Erythroblast (primary cell): ENCODE measurements around the gene MAP4K2.

ENCODE experiments used
- GATA1 ChIP-seq: IDR thresholded peaks from 2 replicates; pipeline ENCODE4 v1.6.1; 2011; ENCODE audit warnings: low read depth, mild to moderate bottlenecking, control low read depth, low read length, moderate library complexity
- POLR2A ChIP-seq: IDR thresholded peaks from 2 replicates; pipeline ENCODE4 v1.6.1; 2011; ENCODE audit warnings: mild to moderate bottlenecking, low read length

DNA sequence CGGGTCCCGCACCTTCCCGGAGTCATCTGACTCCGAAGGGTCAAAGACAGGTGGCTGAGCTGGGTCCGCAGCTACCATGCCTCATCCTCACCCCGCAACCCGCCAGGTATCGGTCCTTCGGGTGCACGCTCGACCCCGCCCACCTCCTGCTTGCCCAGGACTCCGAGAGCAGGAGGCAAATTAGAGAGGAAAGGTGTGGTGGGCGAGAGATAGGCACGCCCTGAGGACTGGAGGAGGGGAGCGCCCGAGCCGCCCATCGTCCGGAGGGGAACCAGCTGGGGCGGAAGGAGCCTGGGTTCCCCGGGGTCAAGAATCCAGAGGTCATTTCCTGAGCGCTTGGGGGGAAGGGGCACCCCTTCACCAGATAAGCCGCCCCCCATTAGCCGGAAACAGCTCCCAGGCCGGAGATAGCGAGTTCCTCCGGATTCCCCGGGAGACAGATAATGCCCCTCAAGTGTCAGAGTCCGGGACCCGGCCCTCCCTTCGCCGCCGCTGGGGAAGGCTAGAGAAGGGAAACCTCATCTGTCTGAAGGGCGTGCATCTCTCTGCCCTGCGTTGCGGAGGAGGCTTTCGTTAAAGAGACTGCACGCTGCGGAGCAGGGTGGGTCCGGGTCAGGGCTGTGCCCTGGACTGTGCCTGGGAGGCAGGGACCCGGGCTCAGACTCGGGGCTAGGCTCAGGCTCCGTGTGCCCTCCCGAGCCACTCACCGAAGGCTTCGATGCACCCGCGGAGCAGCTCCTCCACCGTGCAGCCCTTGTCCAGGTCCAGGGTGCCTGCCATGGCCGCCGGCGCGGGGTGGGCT lies 60.7 kb downstream of the MAP4K2 start:
- TF ChIP-seq POLR2A (no peak), GATA1 (no peak)
